Fibroblast of lung (primary cell): ENCODE measurements around the gene RNF220.

Experiments
- EZH2 ChIP-seq: IDR thresholded peaks from 2 replicates; pipeline ENCODE4 v1.5.1; 2012; ENCODE audit warnings: low read length, control low read depth, mild to moderate bottlenecking; ENCODE audit errors: missing control alignments
- TF ChIP-seq, protein P1 (sequence below), 2 donors: IDR thresholded peaks in 1 of 2; conservative IDR thresholded peaks in 1 of 2; 1 replicate in 1 of 2; 2 replicates in 1 of 2; pipeline ENCODE4 v1.5.1; 2011 to 2012; ENCODE audit warnings: low read length in 2 of 2, control low read depth in 1 of 2, inconsistent platforms in 1 of 2, low read depth in 1 of 2, mild to moderate bottlenecking in 1 of 2

DNA sequence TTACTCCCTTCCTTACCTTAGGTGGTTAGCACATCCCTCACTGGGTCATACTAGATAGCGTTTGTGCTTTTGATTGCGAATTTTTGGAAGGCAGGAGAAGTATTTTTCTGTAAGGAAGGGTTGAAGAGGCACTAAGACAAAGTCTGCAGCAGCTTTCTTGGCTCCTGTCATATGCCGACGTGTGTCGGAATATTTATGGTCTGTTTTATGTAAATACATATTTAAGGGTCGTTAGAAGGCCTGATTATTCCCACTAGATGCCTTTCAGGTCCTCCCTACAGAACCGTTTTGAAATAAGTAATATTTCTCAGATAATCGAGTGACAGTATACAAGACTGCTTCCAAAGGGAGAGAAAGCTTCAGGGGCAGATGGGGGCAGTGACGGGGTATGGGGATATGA lies 10.0 kb downstream of the RNF220 start:
- TF ChIP-seq, protein P1, sequence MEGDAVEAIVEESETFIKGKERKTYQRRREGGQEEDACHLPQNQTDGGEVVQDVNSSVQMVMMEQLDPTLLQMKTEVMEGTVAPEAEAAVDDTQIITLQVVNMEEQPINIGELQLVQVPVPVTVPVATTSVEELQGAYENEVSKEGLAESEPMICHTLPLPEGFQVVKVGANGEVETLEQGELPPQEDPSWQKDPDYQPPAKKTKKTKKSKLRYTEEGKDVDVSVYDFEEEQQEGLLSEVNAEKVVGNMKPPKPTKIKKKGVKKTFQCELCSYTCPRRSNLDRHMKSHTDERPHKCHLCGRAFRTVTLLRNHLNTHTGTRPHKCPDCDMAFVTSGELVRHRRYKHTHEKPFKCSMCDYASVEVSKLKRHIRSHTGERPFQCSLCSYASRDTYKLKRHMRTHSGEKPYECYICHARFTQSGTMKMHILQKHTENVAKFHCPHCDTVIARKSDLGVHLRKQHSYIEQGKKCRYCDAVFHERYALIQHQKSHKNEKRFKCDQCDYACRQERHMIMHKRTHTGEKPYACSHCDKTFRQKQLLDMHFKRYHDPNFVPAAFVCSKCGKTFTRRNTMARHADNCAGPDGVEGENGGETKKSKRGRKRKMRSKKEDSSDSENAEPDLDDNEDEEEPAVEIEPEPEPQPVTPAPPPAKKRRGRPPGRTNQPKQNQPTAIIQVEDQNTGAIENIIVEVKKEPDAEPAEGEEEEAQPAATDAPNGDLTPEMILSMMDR (conservative IDR thresholded peaks at IDR 0.05 in 1 of 2, IDR thresholded peaks at IDR 0.05 in 1 of 2; ENCODE audit: low read depth in 1 of 2, low read length in 2 of 2) = no peak
- no peak for TF ChIP-seq EZH2
